ENCODE results near the gene MAPK11.

DNA sequence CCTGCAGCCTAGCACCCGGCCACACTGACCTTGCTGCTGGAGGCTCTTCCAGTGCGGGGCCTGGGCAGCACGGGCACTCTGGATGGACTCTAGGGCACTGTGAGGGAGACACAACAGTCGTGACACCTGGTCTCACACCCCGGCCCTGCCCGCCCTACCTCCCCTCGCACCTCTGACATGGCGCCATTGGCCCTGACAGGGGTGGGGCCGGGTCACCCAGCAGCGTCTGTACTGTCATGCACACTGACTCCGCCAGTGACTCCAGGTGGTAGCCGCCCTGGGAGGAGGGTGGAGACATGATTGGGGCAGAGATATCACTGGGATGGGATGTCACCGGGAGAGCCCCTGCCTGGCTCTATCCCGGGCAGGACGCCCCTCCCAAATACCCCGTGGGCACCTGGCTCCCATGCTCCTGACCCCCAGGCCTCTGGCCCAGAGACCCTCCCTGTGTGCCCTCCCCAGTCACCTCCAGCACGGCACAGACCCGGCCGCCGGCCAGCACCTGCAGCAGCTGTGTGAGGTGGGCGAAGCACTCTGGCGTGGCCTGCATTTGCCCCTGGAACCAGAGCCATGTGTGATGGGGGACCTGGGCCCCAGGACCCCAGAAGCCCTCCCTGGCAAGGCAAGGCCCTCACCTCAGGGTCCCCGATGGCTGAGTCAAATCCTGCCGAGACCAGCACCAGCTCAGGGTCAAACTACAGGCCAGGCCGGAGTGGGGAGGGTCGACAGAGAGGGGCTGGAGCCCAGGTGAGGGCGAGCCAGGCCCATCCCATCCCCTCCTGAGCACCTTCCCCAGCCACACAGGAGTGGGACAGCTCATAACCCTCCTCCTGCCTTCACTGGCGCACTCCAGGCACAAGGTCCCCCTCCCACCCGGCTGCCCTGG, 21.7 kb downstream of the MAPK11 start:
- TF ChIP-seq, protein P1, sequence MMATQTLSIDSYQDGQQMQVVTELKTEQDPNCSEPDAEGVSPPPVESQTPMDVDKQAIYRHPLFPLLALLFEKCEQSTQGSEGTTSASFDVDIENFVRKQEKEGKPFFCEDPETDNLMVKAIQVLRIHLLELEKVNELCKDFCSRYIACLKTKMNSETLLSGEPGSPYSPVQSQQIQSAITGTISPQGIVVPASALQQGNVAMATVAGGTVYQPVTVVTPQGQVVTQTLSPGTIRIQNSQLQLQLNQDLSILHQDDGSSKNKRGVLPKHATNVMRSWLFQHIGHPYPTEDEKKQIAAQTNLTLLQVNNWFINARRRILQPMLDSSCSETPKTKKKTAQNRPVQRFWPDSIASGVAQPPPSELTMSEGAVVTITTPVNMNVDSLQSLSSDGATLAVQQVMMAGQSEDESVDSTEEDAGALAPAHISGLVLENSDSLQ (IDR thresholded peaks at IDR 0.05), result no peak
- TF ChIP-seq SP1 (IDR thresholded peaks at IDR 0.05) (no peak), HDGF (IDR thresholded peaks at IDR 0.05; ENCODE audit: borderline replicate concordance) (no peak), FOXK2 (IDR thresholded peaks at IDR 0.05) (no peak), FOXM1 (IDR thresholded peaks at IDR 0.05; ENCODE audit: borderline replicate concordance) (no peak), BHLHE40 (IDR thresholded peaks at IDR 0.05; ENCODE audit: borderline replicate concordance) (no peak), TARDBP (IDR thresholded peaks at IDR 0.05) (no peak), SUZ12 (IDR thresholded peaks at IDR 0.05) (no peak)

Measured in HEK293T (cell line).